A549 treated with dexamethasone at 1 μM for 4 hours (cell line): Measurements from ENCODE around the gene GPR15. TPM values are rescaled to one million over a fixed set of nuclear protein-coding genes. Genes with fewer than 3 reads are reported as not detected.

Experiments used
- total RNA-seq: library from RNA; stranded (reverse); fragments of 200-300 nt; extraction: Qiagen RNA extraction; gene quantifications from 5 replicates; pipeline ENCODE4 v1.2.3, GENCODE V29; 2022

The GPR15 gene
- not detected in 5 replicates for total RNA-seq

GRCh38 chr3:98531622-98532274, at the start of gene GPR15:
GPR15 (plus strand) TSS chr3:98531978; CDS start chr3:98532034, 56 bp downstream.

DNA sequence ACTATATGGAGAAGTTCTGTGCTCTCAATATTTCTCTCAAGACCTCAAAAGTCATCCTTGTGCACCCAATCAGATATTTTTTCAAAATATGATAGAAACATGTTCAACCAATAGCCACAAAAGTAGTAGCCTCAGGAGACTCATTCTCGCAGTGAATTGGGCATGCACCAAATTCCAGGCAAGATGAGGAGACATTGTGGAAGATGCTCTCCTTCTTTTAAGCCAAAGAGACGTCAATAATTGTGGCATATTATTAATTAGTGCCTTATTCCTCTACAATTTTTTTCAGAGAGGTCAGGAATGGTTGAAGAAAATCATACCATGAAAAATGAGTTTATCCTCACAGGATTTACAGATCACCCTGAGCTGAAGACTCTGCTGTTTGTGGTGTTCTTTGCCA, 34.4 kb upstream of the GPR15 start, which contains the start of gene OR5K2:
Gene OR5K2 (plus strand): TSS at position 301 of the 400 bp plus-strand sequence. CDS start 0 bp downstream, at position 301.

GRCh38 chr3:98522544-98523281, 9.1 kb upstream of the GPR15 start, which contains the start of gene CLDND1:
CLDND1 (minus strand) TSS chr3:98522902; CDS start chr3:98521424, 1,478 bp downstream.

Other genes starting within 250 kb of the GPR15 start
- gene OR5H2, start 249.5 kb upstream of the GPR15 start, total RNA-seq: not detected in 5 replicates
- gene OR5K4, start 178.1 kb upstream of the GPR15 start, total RNA-seq: not detected in 5 replicates
- not detected in 5 replicates for gene OR5K3, start 141.3 kb upstream of the GPR15 start, total RNA-seq
- not detected in 5 replicates for gene OR5K1, start 68.8 kb upstream of the GPR15 start, total RNA-seq
- not detected in 5 replicates for gene OR5K2, start 34.3 kb upstream of the GPR15 start, total RNA-seq
- 46.8 to 60.9 TPM (median 57.3 TPM) in 5 replicates for gene CLDND1, start 9.1 kb upstream of the GPR15 start, total RNA-seq
- 16.6 to 20.7 TPM (median 19.9 TPM) in 5 replicates for gene CPOX, start 61.6 kb downstream of the GPR15 start, total RNA-seq
- 0.73 to 1.3 TPM (median 0.89 TPM) in 5 replicates for gene ST3GAL6, start 231.4 kb downstream of the GPR15 start, total RNA-seq